Caco-2 (cell line): Measurements from ENCODE around the gene KCNH2. TPM values are rescaled to one million over a fixed set of nuclear protein-coding genes. Genes with fewer than 3 reads are reported as not detected.

Experiments used
- BruUV-seq: library from RNA; stranded (reverse); fragments of 400-500 nt; replicated peaks from 2 replicates; lab custom pipeline; 2021; lab: Mats Ljungman, UMichigan
- CTCF ChIA-PET: fragments of 300-600 bp; sonication (Branson Sonifier 250); formaldehyde crosslinking; loops from one replicate; lab custom pipeline; 2022; ENCODE audit warnings: antibody characterized with exemption; lab: Charles Lee
- POLR2A ChIA-PET: fragments of 300-600 bp; sonication (Branson Sonifier 250); formaldehyde crosslinking; loops from one replicate; lab custom pipeline; 2022; ENCODE audit warnings: antibody characterized with exemption; lab: Charles Lee
- DNase-seq, 2 experiments: peaks; one replicate each; pipeline versions ENCODE4 v3.0.0 to v3.0.0-alpha.2; 2020 to 2022
- H3K27me3 ChIP-seq: replicated peaks from 2 replicates; pipeline ENCODE4 v1.6.0; 2011; ENCODE audit warnings: low read length; ENCODE audit not compliant: control insufficient read depth, insufficient read depth
- H3K36me3 ChIP-seq: 2 replicates; pipeline ENCODE4 v1.5.1; 2011; ENCODE audit warnings: low read length; ENCODE audit not compliant: control insufficient read depth, insufficient read depth
- H3K4me1 ChIP-seq: fragments of 250-450 bp; sonication (Bioruptor Pico); 2 replicates; pipeline ENCODE4 v1.5.1; 2020; ENCODE audit warnings: mild to moderate bottlenecking
- H3K4me3 ChIP-seq: 2 replicates; pipeline ENCODE4 v1.5.1; 2011; ENCODE audit warnings: low read depth, mild to moderate bottlenecking, control low read depth, low read length
- H3K9me3 ChIP-seq: fragments of 250-450 bp; sonication (Bioruptor Pico); 2 replicates; pipeline ENCODE4 v1.5.1; 2020; ENCODE audit warnings: mild to moderate bottlenecking, moderate library complexity
- H3K27ac Mint-ChIP-seq: one replicate; pipeline ENCODE4 v1.8.0; 2022; ENCODE audit warnings: mixed read lengths; ENCODE audit not compliant: unreplicated experiment
- H3K27me3 Mint-ChIP-seq: one replicate; pipeline ENCODE4 v1.8.0; 2022; ENCODE audit warnings: mixed read lengths; ENCODE audit not compliant: insufficient read depth, unreplicated experiment
- H3K36me3 Mint-ChIP-seq: one replicate; pipeline ENCODE4 v1.8.0; 2022; ENCODE audit warnings: mild to moderate bottlenecking, mixed read lengths; ENCODE audit not compliant: insufficient read depth, unreplicated experiment
- H3K4me1 Mint-ChIP-seq: one replicate; pipeline ENCODE4 v1.8.0; 2022; ENCODE audit warnings: low read depth, mixed read lengths; ENCODE audit not compliant: unreplicated experiment
- H3K4me3 Mint-ChIP-seq: one replicate; pipeline ENCODE4 v1.8.0; 2022; ENCODE audit warnings: mild to moderate bottlenecking, moderate library complexity, mixed read lengths; ENCODE audit not compliant: unreplicated experiment
- H3K9me3 Mint-ChIP-seq: one replicate; pipeline ENCODE4 v1.8.0; 2022; ENCODE audit warnings: mixed read lengths; ENCODE audit not compliant: unreplicated experiment
- CTCF ChIP-seq, 2 experiments: fragments of 200-600 bp in 1 of 2; IDR thresholded peaks; 1 replicate in 1 of 2; 2 replicates in 1 of 2; pipeline versions ENCODE4 v1.5.1 to v1.8.0; 2011 to 2022; ENCODE audit warnings: antibody characterized with exemption in 1 of 2, control low read depth in 1 of 2, inconsistent platforms in 1 of 2, low read depth in 1 of 2, low read length in 1 of 2, mild to moderate bottlenecking in 1 of 2, moderate library complexity in 1 of 2; ENCODE audit not compliant: insufficient read depth in 1 of 2, severe bottlenecking in 1 of 2, unreplicated experiment in 1 of 2
- intact Hi-C: fragments of 100-400 bp; cut with micrococcal nuclease; formaldehyde crosslinking; loops from one replicate; pipeline ENCODE4 v1.10.0; 2022; ENCODE audit not compliant: unreplicated experiment
- total RNA-seq: library from RNA; stranded (reverse); gene quantifications from 2 replicates; pipeline ENCODE4 v1.2.3, GENCODE V29; 2022

The KCNH2 gene
- total RNA-seq, 1 experiment from 2014 or later, result 0.66 TPM

DNA sequence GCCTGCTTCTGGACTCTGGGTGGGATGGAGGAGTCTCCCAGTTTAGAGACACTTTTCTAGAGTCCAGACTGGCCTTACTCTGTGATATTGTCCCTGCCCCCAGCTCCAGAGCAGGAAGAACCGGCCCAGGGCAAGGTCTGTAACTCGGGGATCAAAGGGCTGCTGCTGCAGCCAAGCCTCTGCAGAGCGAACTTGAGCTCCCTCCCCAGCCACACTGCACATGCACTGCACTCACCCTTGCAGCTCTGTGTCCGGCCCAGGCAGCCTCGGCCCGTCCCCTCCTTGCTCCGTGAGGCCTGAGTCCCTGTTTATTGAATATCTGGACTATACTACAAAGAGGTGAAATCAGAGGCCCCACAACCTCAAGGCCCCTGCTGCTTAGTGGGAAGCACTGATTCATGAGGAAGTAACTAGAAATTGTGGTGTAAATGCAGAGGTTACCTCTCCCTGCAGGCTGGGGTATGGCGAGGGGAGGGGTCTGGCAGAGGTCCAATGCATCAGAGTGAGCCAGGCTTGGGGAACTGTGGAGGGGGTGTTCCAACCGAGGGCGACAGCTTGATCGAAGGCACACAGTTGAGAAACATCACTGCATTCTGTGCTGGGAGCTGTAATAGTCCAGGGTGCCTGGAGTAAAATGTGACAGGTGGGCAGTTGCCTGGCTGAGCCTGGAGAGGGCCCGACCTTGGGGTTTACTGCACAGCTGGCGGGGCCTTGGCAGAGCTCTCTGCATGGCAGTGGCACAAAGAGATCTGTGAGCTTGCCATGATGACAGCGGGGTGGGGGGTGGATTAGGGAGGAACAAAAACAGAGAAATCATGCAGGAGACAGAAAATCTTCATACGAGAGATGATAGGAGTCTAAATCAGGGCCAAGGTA, 76.7 kb downstream of the KCNH2 start:
- CTCF ChIA-PET, result no interaction called here

DNA sequence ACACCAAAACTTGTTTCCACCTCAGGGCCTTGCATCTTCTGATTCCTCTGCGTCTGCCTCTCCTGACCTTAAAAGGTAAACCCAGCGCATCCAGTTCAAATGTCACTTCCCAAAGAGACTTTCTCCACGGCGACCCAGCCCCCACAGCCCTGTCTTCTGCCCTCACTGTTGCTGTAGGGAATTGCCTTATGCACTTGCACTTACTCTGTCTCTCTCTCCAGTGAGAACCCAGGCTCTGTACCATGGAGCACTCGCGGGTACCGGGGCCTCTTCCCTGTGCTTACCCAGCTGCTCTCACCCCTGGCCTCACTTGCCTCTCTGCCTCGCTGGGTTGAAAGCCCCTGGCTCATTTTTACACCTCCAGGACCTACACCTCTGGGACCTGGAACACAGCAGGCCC, 77.4 kb downstream of the KCNH2 start:
- Histone ChIP-seq H3K27me3 (no peaks in the 10 kb centered on the region; the same call in 1 of the 2 replicates), H3K36me3 (no peaks in the 10 kb centered on the region), H3K9me3 (no peaks in the 10 kb centered on the region), H3K4me3 (no peak overlapping the region), H3K4me1 (peaks cover 11% of the 10 kb centered on the region; the same call in 1 of the 2 replicates)
- no peak for TF ChIP-seq CTCF (IDR thresholded peaks at IDR 0.05; ENCODE audit: insufficient read depth in 1 of 2, low read depth in 1 of 2, low read length in 1 of 2, severe bottlenecking in 1 of 2, unreplicated experiment in 1 of 2)
- H3K27ac Mint-ChIP-seq, result no peak overlapping the region
- no TSS peak for BruUV-seq
- no peak overlapping the region for H3K4me3 Mint-ChIP-seq
- ChIA-PET POLR2A (no interaction called here), CTCF (no interaction called here)
- peaks cover 19% of the 10 kb centered on the region for H3K4me1 Mint-ChIP-seq
- H3K36me3 Mint-ChIP-seq, result no peaks in the 10 kb centered on the region
- H3K9me3 Mint-ChIP-seq, result no peaks in the 10 kb centered on the region
- H3K27me3 Mint-ChIP-seq, result peaks cover 20% of the 10 kb centered on the region
- intact Hi-C loops, result no loop called here
- DNase-seq, result no peak

More for the DNA sequence above, 76.7 kb downstream of the KCNH2 start:
- peaks cover 19% of the 10 kb centered on the region for H3K4me1 Mint-ChIP-seq
- no peak overlapping the region for H3K4me3 Mint-ChIP-seq
- Histone ChIP-seq H3K36me3 (no peaks in the 10 kb centered on the region), H3K4me3 (no peak overlapping the region), H3K27me3 (no peaks in the 10 kb centered on the region; the same call in 1 of the 2 replicates), H3K9me3 (no peaks in the 10 kb centered on the region), H3K4me1 (peaks cover 11% of the 10 kb centered on the region; the same call in 1 of the 2 replicates)
- BruUV-seq, result no TSS peak
- peak in 1 of 2 experiments; percentile 10 for DNase-seq
- intact Hi-C loops, result no loop called here
- H3K9me3 Mint-ChIP-seq, result no peaks in the 10 kb centered on the region
- peaks cover 15% of the 10 kb centered on the region for H3K27me3 Mint-ChIP-seq
- POLR2A ChIA-PET, result no interaction called here
- H3K36me3 Mint-ChIP-seq, result no peaks in the 10 kb centered on the region
- no peak overlapping the region for H3K27ac Mint-ChIP-seq
- no peak for TF ChIP-seq CTCF (IDR thresholded peaks at IDR 0.05; ENCODE audit: insufficient read depth in 1 of 2, low read depth in 1 of 2, low read length in 1 of 2, severe bottlenecking in 1 of 2, unreplicated experiment in 1 of 2)

DNA sequence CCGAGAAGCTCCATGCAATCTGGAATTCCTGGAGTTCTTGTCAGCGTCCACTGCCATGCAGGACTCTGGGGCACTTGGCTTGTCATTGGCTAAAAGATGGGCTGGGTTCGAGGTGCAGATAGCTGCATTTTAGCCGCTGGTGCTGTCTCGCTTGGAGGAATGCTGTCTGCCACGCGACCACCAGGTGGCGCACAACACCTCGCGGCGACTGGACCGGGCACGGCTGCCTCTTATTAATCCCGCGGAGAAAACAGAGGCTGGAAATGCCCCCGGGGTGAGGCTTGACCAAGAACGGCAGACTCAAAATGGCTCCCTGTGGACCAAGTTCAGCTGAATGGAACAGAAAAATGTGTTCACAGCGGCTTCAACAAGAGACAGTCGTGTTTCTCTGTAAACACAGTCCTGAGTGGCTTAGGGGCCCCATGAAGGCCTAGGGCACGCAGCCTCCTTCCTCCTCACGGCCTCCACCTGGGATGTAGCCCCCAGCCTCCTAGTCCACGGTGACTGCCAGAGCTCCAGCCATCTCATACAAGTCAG, 79.6 kb downstream of the KCNH2 start:
- H3K9me3 Mint-ChIP-seq, result no peaks in the 10 kb centered on the region
- H3K27ac Mint-ChIP-seq, result no peak overlapping the region
- ChIA-PET POLR2A (no interaction called here), CTCF (interaction anchor here (0.6 to 1.7 kb wide), 12 partner anchors 10 to 120 kb away, joined by 3 to 8 read pairs (median 4); no protein-coding TSS in a partner anchor)
- H3K9me3 ChIP-seq, result peaks cover 8% of the 10 kb centered on the region
- peaks cover 11% of the 10 kb centered on the region; the same call in 1 of the 2 replicates for H3K4me1 ChIP-seq
- peak; percentile 78 to 82 for DNase-seq
- H3K27me3 ChIP-seq, result no peaks in the 10 kb centered on the region; the same call in 1 of the 2 replicates
- no peaks in the 10 kb centered on the region for H3K36me3 ChIP-seq
- peaks cover 19% of the 10 kb centered on the region for H3K4me1 Mint-ChIP-seq
- no peak overlapping the region for H3K4me3 ChIP-seq
- BruUV-seq, result no TSS peak
- intact Hi-C loops, result loop anchor here (1.0 to 2.0 kb wide), 2 partner anchors 88 to 212 kb away; no protein-coding TSS in a partner anchor
- H3K4me3 Mint-ChIP-seq, result peak overlapping the region; percentile 17
- no peaks in the 10 kb centered on the region for H3K36me3 Mint-ChIP-seq
- peak; percentile 91 to 95 for TF ChIP-seq CTCF (IDR thresholded peaks at IDR 0.05; ENCODE audit: insufficient read depth in 1 of 2, low read depth in 1 of 2, low read length in 1 of 2, severe bottlenecking in 1 of 2, unreplicated experiment in 1 of 2)
- peaks cover 15% of the 10 kb centered on the region for H3K27me3 Mint-ChIP-seq
